Neuronal stem cell (in vitro differentiated cells): ENCODE results near the gene GNG14.

ENCODE experiments used
- DNase-seq: peaks from one replicate; pipeline ENCODE4 v3.0.0-alpha.2; 2013; ENCODE audit warnings: low spot score
- H2AFZ ChIP-seq: one replicate; pipeline ENCODE4 v1.6.1; 2013; ENCODE audit warnings: mild to moderate bottlenecking, low read length, inconsistent platforms
- H2AK5ac ChIP-seq: 2 replicates; pipeline ENCODE4 v1.6.1; 2013; ENCODE audit warnings: low read depth, mild to moderate bottlenecking, inconsistent platforms, low read length, moderate library complexity, mixed read lengths
- H2BK120ac ChIP-seq: 2 replicates; pipeline ENCODE4 v1.6.1; 2013; ENCODE audit warnings: low read depth, mild to moderate bottlenecking, inconsistent platforms, low read length, moderate library complexity, mixed read lengths
- H2BK12ac ChIP-seq: one replicate; pipeline ENCODE4 v1.6.1; 2013; ENCODE audit warnings: low read length, inconsistent platforms
- H2BK15ac ChIP-seq: 2 replicates; pipeline ENCODE4 v1.6.1; 2013; ENCODE audit warnings: mild to moderate bottlenecking, low read length, inconsistent platforms, mixed read lengths
- H2BK5ac ChIP-seq: one replicate; pipeline ENCODE4 v1.6.1; 2013; ENCODE audit warnings: inconsistent platforms, mild to moderate bottlenecking, low read length, moderate library complexity
- H3K14ac ChIP-seq: one replicate; pipeline ENCODE4 v1.6.1; 2013; ENCODE audit warnings: low read length, inconsistent platforms
- H3K18ac ChIP-seq: 2 replicates; pipeline ENCODE4 v1.6.1; 2013; ENCODE audit warnings: low read length, inconsistent platforms
- H3K23ac ChIP-seq: 2 replicates; pipeline ENCODE4 v1.6.1; 2013; ENCODE audit warnings: low read depth, mild to moderate bottlenecking, mixed read lengths, low read length, inconsistent platforms; ENCODE audit not compliant: poor library complexity
- H3K27ac ChIP-seq: replicated peaks from 3 replicates; pipeline ENCODE4 v1.5.1; 2013; ENCODE audit warnings: low read length, inconsistent platforms
- H3K27me3 ChIP-seq, 3 experiments: 2 replicates each; pipeline ENCODE4 v1.6.1; 2013; ENCODE audit warnings: low read length in 3 of 3, mild to moderate bottlenecking in 2 of 3, inconsistent platforms in 1 of 3, low read depth in 1 of 3, mixed read lengths in 1 of 3, moderate library complexity in 1 of 3; ENCODE audit not compliant: control insufficient read depth in 3 of 3, insufficient read depth in 3 of 3
- H3K36me3 ChIP-seq, 2 donors: replicated peaks in 1 of 2; 2 replicates each; pipeline ENCODE4 v1.6.1; 2013; ENCODE audit warnings: low read length in 2 of 2; ENCODE audit not compliant: control insufficient read depth in 2 of 2, insufficient read depth in 2 of 2
- H3K4ac ChIP-seq: 2 replicates; pipeline ENCODE4 v1.6.1; 2013; ENCODE audit warnings: inconsistent platforms, mild to moderate bottlenecking, low read length, moderate library complexity
- H3K4me1 ChIP-seq, 2 donors: 1 replicate in 1 of 2; 2 replicates in 1 of 2; pipeline ENCODE4 v1.6.1; 2013; ENCODE audit warnings: low read length in 2 of 2, low read depth in 1 of 2; ENCODE audit not compliant: control insufficient read depth in 2 of 2, insufficient read depth in 1 of 2
- H3K4me2 ChIP-seq: one replicate; pipeline ENCODE4 v1.6.1; 2013; ENCODE audit warnings: mild to moderate bottlenecking, low read length, inconsistent platforms; ENCODE audit not compliant: insufficient read depth, poor library complexity, severe bottlenecking
- H3K4me3 ChIP-seq, 2 donors: 2 replicates each; pipeline ENCODE4 v1.5.1; 2013; ENCODE audit warnings: low read length in 2 of 2, mild to moderate bottlenecking in 2 of 2, inconsistent platforms in 1 of 2, moderate library complexity in 1 of 2
- H3K79me1 ChIP-seq: one replicate; pipeline ENCODE4 v1.6.1; 2013; ENCODE audit warnings: low read depth, mild to moderate bottlenecking, inconsistent platforms, low read length, moderate library complexity
- H3K9ac ChIP-seq: one replicate; pipeline ENCODE4 v1.6.1; 2013; ENCODE audit warnings: mild to moderate bottlenecking, low read depth, low read length, inconsistent platforms; ENCODE audit not compliant: poor library complexity
- H3K9me3 ChIP-seq, 2 donors: replicated peaks in 1 of 2; 2 replicates each; pipeline versions ENCODE3 to v1.6.1; 2013; ENCODE audit warnings: low read length in 2 of 2, mild to moderate bottlenecking in 2 of 2, inconsistent platforms in 1 of 2, low read depth in 1 of 2, mixed read lengths in 1 of 2, moderate library complexity in 1 of 2; ENCODE audit not compliant: control insufficient read depth in 2 of 2, insufficient read depth in 1 of 2
- H4K8ac ChIP-seq: one replicate; pipeline ENCODE4 v1.6.1; 2013; ENCODE audit warnings: low read depth, mild to moderate bottlenecking, inconsistent platforms, low read length, moderate library complexity
- H4K91ac ChIP-seq: one replicate; pipeline ENCODE4 v1.6.1; 2013; ENCODE audit warnings: low read length, low read depth, mild to moderate bottlenecking, inconsistent platforms; ENCODE audit not compliant: poor library complexity
- WGBS, 2 donors: extraction: QIAGEN DNeasy Blood & Tissue Kit; methylation state at CpG; one replicate each; pipeline ENCODE4 v1.1.7; 2013; ENCODE audit warnings: missing lambda C conversion rate in 2 of 2, mixed read lengths in 1 of 2; ENCODE audit not compliant: insufficient read length in 2 of 2, insufficient replicate concordance in 1 of 2; ENCODE audit errors: extremely low coverage in 2 of 2; 5-methylcytosine and 5-hydroxymethylcytosine counted together

Gene GNG14

DNA sequence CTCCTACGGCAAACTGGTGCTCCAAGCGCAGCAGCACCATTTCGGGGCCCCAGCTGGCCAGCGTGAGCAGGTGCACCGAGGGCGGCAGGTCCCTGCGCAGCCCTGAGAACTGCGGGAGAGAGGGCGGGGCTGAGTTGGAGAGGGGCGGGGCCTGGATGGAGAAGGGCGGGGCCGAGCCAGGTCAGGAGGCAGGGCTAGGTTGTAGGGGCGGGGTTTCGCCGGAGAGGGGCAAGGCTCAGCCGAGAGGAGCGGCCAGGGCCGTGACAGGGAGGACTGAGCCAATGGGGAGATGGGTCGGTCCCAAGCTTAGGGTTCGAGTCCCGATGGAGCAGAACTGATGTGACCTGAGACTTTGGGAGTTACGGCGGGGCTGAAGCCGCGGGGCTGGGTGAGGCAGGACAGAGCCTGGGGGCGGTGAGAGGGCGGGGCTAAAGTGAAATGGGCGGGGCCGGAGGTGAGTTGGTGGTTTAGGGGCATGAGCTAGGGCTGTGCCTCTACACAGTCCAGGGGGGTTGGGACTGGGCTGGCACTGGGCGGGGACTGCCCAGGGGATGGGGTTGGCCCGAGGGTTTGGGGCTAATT lies 40.2 kb upstream of the GNG14 start:
- no peak overlapping the region for H3K18ac ChIP-seq
- no peak overlapping the region for H2BK120ac ChIP-seq
- H3K14ac ChIP-seq, result no peak overlapping the region
- H3K4me1 ChIP-seq, result no peaks in the 10 kb centered on the region
- H2BK5ac ChIP-seq, result peak overlapping the region; percentile 60
- DNase-seq, result no peak
- peak overlapping the region; percentile 6 for H3K23ac ChIP-seq
- H3K4ac ChIP-seq, result no peak overlapping the region
- no peak overlapping the region for H4K91ac ChIP-seq
- peak overlapping the region; percentile 12 for H3K9ac ChIP-seq
- no peak overlapping the region for H3K4me2 ChIP-seq
- no peak overlapping the region for H2BK12ac ChIP-seq
- peaks cover 3 to 7% of the 10 kb centered on the region in 2 donors for H3K36me3 ChIP-seq
- no peaks in the 10 kb centered on the region for H3K79me1 ChIP-seq
- no peak overlapping the region for H2AFZ ChIP-seq
- H2AK5ac ChIP-seq, result peak overlapping the region; percentile 25
- H4K8ac ChIP-seq, result no peak overlapping the region
- no peaks in the 10 kb centered on the region for H3K27me3 ChIP-seq
- no peaks in the 10 kb centered on the region for H3K9me3 ChIP-seq
- no peak overlapping the region for H2BK15ac ChIP-seq
- no peak overlapping the region for H3K4me3 ChIP-seq
- WGBS, 2 donors, result no CpG with 5 or more reads among the region's 31 CpGs
- no peak overlapping the region for H3K27ac ChIP-seq

DNA sequence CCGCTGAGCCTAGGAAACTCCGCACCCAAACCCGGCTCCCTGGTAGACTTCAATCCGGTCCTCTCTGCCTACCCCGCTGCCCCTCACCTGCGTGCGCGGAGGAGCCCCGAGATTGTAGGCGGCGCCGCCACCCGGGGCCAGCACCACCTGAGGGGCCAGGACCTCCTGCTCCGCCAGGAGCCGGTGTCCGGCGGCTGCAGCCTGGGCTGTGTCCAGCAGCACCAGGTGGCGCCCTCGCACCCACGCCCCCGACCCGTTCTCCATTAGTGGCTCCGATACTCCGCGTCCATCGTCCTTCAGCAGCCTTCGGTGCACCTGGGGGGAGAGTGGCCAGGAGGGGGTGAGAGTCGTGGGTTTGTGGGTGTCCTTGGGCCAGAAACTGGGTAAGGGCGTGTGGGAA lies 39.7 kb upstream of the GNG14 start:
- no peak for DNase-seq
- Histone ChIP-seq H4K8ac (no peak overlapping the region), H3K4me3 (peak overlapping the region in 1 of 2 donors; percentile 40), H3K14ac (no peak overlapping the region), H3K36me3 (peaks cover 3 to 7% of the 10 kb centered on the region in 2 donors), H3K23ac (no peak overlapping the region), H2BK15ac (no peak overlapping the region), H3K4ac (no peak overlapping the region), H2BK120ac (no peak overlapping the region), H3K27me3 (no peaks in the 10 kb centered on the region), H3K4me1 (no peaks in the 10 kb centered on the region), H3K9ac (no peak overlapping the region), H2BK5ac (no peak overlapping the region), H3K9me3 (no peaks in the 10 kb centered on the region), H4K91ac (no peak overlapping the region), H2AK5ac (peak overlapping the region; percentile 25), H3K79me1 (no peaks in the 10 kb centered on the region), H2AFZ (no peak overlapping the region), H3K27ac (no peak overlapping the region), H2BK12ac (no peak overlapping the region), H3K4me2 (no peak overlapping the region), H3K18ac (no peak overlapping the region)
- WGBS, 2 donors, result no CpG with 5 or more reads among the region's 29 CpGs

DNA sequence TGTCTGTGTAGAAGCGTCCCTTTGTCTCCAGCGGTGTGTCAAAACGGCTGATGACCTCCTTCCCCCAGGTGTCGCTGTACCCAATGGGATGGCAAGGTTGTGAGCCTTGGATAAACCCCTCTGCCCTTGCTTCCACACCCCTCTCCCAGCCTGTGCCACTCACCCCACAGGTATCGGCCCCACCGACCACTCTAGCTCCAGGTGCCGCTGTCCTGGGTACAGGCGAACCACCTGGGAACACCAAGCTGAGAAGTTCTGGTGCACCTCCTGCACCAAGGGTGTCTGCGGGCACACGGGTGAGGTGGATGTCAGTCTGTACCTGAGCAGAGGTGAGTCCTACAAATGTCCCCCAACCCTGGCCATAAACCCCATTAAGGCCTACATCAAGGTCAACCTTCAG lies 37.9 kb upstream of the GNG14 start:
- Histone ChIP-seq H3K14ac (no peak overlapping the region), H3K4me3 (no peak overlapping the region), H3K9me3 (no peaks in the 10 kb centered on the region), H4K91ac (no peak overlapping the region), H2BK120ac (no peak overlapping the region), H2BK12ac (no peak overlapping the region), H3K36me3 (peaks cover 4 to 17% of the 10 kb centered on the region in 2 donors), H3K4me1 (no peaks in the 10 kb centered on the region), H3K4ac (no peak overlapping the region), H4K8ac (no peak overlapping the region), H3K4me2 (no peak overlapping the region), H2AFZ (no peak overlapping the region), H2BK15ac (no peak overlapping the region), H2BK5ac (no peak overlapping the region), H2AK5ac (peak overlapping the region; percentile 35), H3K79me1 (no peaks in the 10 kb centered on the region), H3K23ac (peak overlapping the region; percentile 65), H3K18ac (no peak overlapping the region), H3K27me3 (no peaks in the 10 kb centered on the region), H3K9ac (no peak overlapping the region), H3K27ac (no peak overlapping the region)
- no CpG with 5 or more reads among the region's 10 CpGs for WGBS, 2 donors
- DNase-seq, result no peak

DNA sequence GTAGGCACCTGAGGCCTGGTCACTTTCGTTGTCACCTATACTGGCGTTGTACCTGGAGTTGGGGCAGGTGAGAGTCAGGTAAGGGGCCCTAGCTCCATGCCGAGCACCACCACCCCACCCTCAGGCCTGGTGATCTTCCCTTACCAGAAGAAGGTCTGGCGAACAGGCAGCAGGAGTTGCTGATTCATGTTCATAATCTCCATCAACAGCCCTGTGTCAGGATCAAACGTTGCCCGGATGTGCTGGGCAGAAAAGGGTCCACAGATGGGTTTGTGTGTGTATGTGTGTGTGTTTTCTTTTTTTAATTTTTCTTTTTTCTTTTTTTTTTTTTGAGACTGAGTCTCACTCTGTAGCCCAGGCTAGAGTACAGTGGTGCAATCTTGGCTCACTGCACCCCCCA lies 35.6 kb upstream of the GNG14 start:
- no peak overlapping the region for H2BK12ac ChIP-seq
- peaks cover 12 to 38% of the 10 kb centered on the region in 2 donors for H3K36me3 ChIP-seq
- no peak overlapping the region for H2BK15ac ChIP-seq
- H3K4me2 ChIP-seq, result no peak overlapping the region
- H3K23ac ChIP-seq, result no peak overlapping the region
- H4K8ac ChIP-seq, result no peak overlapping the region
- H3K27ac ChIP-seq, result no peak overlapping the region
- H3K4ac ChIP-seq, result no peak overlapping the region
- no peak overlapping the region for H2AK5ac ChIP-seq
- no peak overlapping the region for H2BK5ac ChIP-seq
- no peak overlapping the region for H3K14ac ChIP-seq
- peak overlapping the region; percentile 16 for H3K9ac ChIP-seq
- no peaks in the 10 kb centered on the region for H3K4me1 ChIP-seq
- no peak overlapping the region for H3K4me3 ChIP-seq
- H3K9me3 ChIP-seq, result peaks cover 0 to under 1% of the 10 kb centered on the region in 2 donors
- no peak overlapping the region for H4K91ac ChIP-seq
- WGBS, 2 donors, result no CpG with 5 or more reads among the region's 6 CpGs
- H2BK120ac ChIP-seq, result no peak overlapping the region
- H3K27me3 ChIP-seq, result no peaks in the 10 kb centered on the region
- no peak for DNase-seq
- H2AFZ ChIP-seq, result no peak overlapping the region
- H3K18ac ChIP-seq, result no peak overlapping the region
- H3K79me1 ChIP-seq, result peaks cover 4% of the 10 kb centered on the region
